Suprapubic skin (tissue), 4 donors: ENCODE data around the gene RHAG.

Experiments
- CTCF ChIP-seq, 2 donors: fragments of 200-600 bp in 1 of 2; fragments of 450-650 bp in 1 of 2; sonication (generic) in 1 of 2; IDR thresholded peaks; one replicate each; pipeline ENCODE4 v1.5.1; 2016 to 2019; ENCODE audit warnings: antibody characterized with exemption in 2 of 2, mild to moderate bottlenecking in 1 of 2, moderate library complexity in 1 of 2
- EP300 ChIP-seq: sonication (generic); formaldehyde crosslinking; IDR thresholded peaks from one replicate; pipeline ENCODE4 v1.6.1; 2017; ENCODE audit warnings: antibody characterized with exemption
- POLR2A ChIP-seq, 2 donors: fragments of 450-650 bp; IDR thresholded peaks; one replicate each; pipeline ENCODE4 v1.6.1; 2017; ENCODE audit warnings: antibody characterized with exemption in 2 of 2, mild to moderate bottlenecking in 2 of 2, moderate library complexity in 2 of 2
- POLR2AphosphoS5 ChIP-seq, 3 donors: sonication (generic); formaldehyde crosslinking; IDR thresholded peaks; one replicate each; pipeline ENCODE4 v1.6.1; 2017; ENCODE audit warnings: antibody characterized with exemption in 3 of 3

- TF ChIP-seq CTCF (IDR thresholded peaks at IDR 0.05) (no peak), POLR2A (IDR thresholded peaks at IDR 0.05) (no peak), EP300 (no peak), POLR2AphosphoS5 (IDR thresholded peaks at IDR 0.05) (no peak)
Observed at GRCh38 chr6:49635978-49636712, 494 bp downstream of the RHAG start.
